Measurements from ENCODE around the gene WIPF1. TPM values are rescaled to one million over a fixed set of nuclear protein-coding genes. Genes with fewer than 3 reads are reported as not detected.

WIPF1 gene
- polyA plus RNA-seq, 1 donor from 2014 or later: 0.25 TPM

DNA sequence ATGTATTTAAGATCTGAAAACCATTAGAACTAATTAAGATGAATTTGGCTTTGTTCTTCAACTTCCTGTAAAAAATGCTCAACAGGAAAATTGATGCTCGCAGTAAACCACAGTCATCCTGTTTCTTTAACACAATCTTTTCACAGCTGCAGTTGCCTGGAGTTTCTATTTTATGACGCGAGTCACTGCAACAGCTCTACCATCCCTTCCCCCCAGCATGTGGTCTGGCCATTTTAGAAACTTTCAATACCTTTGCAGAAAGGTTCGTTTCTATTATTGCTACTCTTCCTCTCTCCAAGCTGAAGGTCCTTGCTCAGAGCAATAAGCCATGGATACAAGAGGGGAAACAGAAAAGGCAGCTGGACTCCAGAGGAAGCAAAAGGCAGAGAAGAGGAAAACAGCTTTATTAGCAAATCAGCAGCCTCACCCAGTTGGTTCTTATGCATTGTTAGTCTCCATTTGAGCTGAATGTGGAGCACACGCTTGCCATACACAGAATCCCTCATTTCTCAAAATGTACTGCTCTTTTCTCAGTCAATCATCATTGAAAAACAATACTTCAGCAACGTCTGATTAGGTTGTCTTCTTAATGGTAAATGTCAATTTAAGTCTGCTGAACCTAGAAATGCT, 3.9 kb downstream of the WIPF1 start:
- Histone ChIP-seq H2AFZ (ENCODE audit: low read depth, low read length) (peak overlapping the region; percentile 10), H3K9me3 (ENCODE audit: low read length) (no peaks in the 10 kb centered on the region), H3K79me2 (replicated peaks; ENCODE audit: insufficient read depth, low read length) (no peaks in the 10 kb centered on the region), H3F3A (ENCODE audit: insufficient read depth, low read length, poor library complexity, severe bottlenecking) (no peaks in the 10 kb centered on the region), H3K4me2 (ENCODE audit: low read length) (peak overlapping the region; percentile 9), H3K27ac (ENCODE audit: low read length) (peak overlapping the region; percentile 22), H3K9me2 (ENCODE audit: insufficient read depth, low read length) (no peaks in the 10 kb centered on the region), H3K9ac (ENCODE audit: low read length) (no peak overlapping the region), H4K20me1 (ENCODE audit: insufficient read depth) (no peaks in the 10 kb centered on the region), H3K36me3 (ENCODE audit: insufficient read depth, low read length) (no peaks in the 10 kb centered on the region), H3K27me3 (ENCODE audit: insufficient read depth, low read depth, low read length) (no peaks in the 10 kb centered on the region), H3K4me3 (ENCODE audit: low read length) (peak overlapping the region; percentile 21)
- no peak for TF ChIP-seq MXI1 (conservative IDR thresholded peaks at IDR 0.05; ENCODE audit: poor library complexity, severe bottlenecking)
- TF ChIP-seq, protein P1, sequence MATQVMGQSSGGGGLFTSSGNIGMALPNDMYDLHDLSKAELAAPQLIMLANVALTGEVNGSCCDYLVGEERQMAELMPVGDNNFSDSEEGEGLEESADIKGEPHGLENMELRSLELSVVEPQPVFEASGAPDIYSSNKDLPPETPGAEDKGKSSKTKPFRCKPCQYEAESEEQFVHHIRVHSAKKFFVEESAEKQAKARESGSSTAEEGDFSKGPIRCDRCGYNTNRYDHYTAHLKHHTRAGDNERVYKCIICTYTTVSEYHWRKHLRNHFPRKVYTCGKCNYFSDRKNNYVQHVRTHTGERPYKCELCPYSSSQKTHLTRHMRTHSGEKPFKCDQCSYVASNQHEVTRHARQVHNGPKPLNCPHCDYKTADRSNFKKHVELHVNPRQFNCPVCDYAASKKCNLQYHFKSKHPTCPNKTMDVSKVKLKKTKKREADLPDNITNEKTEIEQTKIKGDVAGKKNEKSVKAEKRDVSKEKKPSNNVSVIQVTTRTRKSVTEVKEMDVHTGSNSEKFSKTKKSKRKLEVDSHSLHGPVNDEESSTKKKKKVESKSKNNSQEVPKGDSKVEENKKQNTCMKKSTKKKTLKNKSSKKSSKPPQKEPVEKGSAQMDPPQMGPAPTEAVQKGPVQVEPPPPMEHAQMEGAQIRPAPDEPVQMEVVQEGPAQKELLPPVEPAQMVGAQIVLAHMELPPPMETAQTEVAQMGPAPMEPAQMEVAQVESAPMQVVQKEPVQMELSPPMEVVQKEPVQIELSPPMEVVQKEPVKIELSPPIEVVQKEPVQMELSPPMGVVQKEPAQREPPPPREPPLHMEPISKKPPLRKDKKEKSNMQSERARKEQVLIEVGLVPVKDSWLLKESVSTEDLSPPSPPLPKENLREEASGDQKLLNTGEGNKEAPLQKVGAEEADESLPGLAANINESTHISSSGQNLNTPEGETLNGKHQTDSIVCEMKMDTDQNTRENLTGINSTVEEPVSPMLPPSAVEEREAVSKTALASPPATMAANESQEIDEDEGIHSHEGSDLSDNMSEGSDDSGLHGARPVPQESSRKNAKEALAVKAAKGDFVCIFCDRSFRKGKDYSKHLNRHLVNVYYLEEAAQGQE (IDR thresholded peaks at IDR 0.05; ENCODE audit: borderline replicate concordance): peak; percentile 33

GRCh38 chr2:174593041-174593440, 4.6 kb downstream of the WIPF1 start:
- Histone ChIP-seq H3K4me3 (ENCODE audit: low read length) (no peak overlapping the region), H3K9ac (ENCODE audit: low read length) (no peak overlapping the region), H3K36me3 (ENCODE audit: insufficient read depth, low read length) (no peaks in the 10 kb centered on the region), H4K20me1 (ENCODE audit: insufficient read depth) (no peaks in the 10 kb centered on the region), H3F3A (ENCODE audit: insufficient read depth, low read length, poor library complexity, severe bottlenecking) (no peaks in the 10 kb centered on the region), H3K4me2 (ENCODE audit: low read length) (no peak overlapping the region), H3K79me2 (replicated peaks; ENCODE audit: insufficient read depth, low read length) (no peaks in the 10 kb centered on the region), H3K9me3 (ENCODE audit: low read length) (no peaks in the 10 kb centered on the region), H3K27me3 (ENCODE audit: insufficient read depth, low read depth, low read length) (no peaks in the 10 kb centered on the region), H3K9me2 (ENCODE audit: insufficient read depth, low read length) (no peaks in the 10 kb centered on the region), H2AFZ (ENCODE audit: low read depth, low read length) (peak overlapping the region; percentile 10), H3K27ac (ENCODE audit: low read length) (no peak overlapping the region)
- no peak for TF ChIP-seq EZH2 (IDR thresholded peaks at IDR 0.05; ENCODE audit: borderline replicate concordance, insufficient read depth, low read length, poor library complexity, severe bottlenecking)
- TF ChIP-seq POLR2AphosphoS5 (IDR thresholded peaks at IDR 0.05): no peak
- no peak for TF ChIP-seq RAD21 (conservative IDR thresholded peaks at IDR 0.05)
- TF ChIP-seq EP300 (conservative IDR thresholded peaks at IDR 0.05; ENCODE audit: poor library complexity, severe bottlenecking): no peak
- TF ChIP-seq, protein P1 (IDR thresholded peaks at IDR 0.05; ENCODE audit: borderline replicate concordance): no peak
- TF ChIP-seq SMC3 (conservative IDR thresholded peaks at IDR 0.05; ENCODE audit: poor library complexity): no peak
- no peak for TF ChIP-seq TAF1 (IDR thresholded peaks at IDR 0.05; ENCODE audit: low read depth)
- TF ChIP-seq, protein P2, sequence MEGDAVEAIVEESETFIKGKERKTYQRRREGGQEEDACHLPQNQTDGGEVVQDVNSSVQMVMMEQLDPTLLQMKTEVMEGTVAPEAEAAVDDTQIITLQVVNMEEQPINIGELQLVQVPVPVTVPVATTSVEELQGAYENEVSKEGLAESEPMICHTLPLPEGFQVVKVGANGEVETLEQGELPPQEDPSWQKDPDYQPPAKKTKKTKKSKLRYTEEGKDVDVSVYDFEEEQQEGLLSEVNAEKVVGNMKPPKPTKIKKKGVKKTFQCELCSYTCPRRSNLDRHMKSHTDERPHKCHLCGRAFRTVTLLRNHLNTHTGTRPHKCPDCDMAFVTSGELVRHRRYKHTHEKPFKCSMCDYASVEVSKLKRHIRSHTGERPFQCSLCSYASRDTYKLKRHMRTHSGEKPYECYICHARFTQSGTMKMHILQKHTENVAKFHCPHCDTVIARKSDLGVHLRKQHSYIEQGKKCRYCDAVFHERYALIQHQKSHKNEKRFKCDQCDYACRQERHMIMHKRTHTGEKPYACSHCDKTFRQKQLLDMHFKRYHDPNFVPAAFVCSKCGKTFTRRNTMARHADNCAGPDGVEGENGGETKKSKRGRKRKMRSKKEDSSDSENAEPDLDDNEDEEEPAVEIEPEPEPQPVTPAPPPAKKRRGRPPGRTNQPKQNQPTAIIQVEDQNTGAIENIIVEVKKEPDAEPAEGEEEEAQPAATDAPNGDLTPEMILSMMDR (IDR thresholded peaks at IDR 0.05; ENCODE audit: poor library complexity, severe bottlenecking): no peak
- no peak for TF ChIP-seq MXI1 (conservative IDR thresholded peaks at IDR 0.05; ENCODE audit: poor library complexity, severe bottlenecking)
